Measurements from ENCODE around the gene CAPN11. TPM values are rescaled to one million over a fixed set of nuclear protein-coding genes. Genes with fewer than 3 reads are reported as not detected.

Gene CAPN11
- total RNA-seq, 1 experiment from 2014 or later: 0.28 TPM

DNA sequence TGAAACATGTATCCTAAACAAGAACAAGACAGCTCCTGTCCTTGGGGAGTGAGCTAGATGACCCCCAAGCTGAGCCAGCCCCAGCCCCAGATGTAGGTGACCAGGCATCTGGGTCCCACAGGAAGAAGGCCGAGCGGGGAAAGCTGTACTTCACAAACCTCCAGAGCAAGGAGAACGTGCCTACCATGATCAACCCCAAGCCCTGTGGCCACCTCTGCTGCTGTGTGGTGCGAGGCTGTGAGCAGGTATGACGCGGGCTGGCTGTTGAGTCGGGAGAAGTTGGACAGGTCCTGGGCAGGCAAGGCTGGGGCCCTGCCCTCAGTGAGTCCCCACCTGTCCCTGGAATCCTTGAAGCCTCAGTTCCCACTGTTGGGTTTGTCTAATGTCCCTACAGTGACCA lies 11.4 kb upstream of the CAPN11 start:
- H3K18ac ChIP-seq (ENCODE audit: insufficient read length, low read depth, low read length): no peak overlapping the region
- H3K9me3 Mint-ChIP-seq: no peaks in the 10 kb centered on the region
- H3K27ac Mint-ChIP-seq: no peak overlapping the region
- no peak overlapping the region for H3K4me2 ChIP-seq (ENCODE audit: insufficient read depth, insufficient read length, low read length)
- H4K91ac ChIP-seq (ENCODE audit: insufficient read length, low read depth, low read length): no peak overlapping the region
- no peak overlapping the region for H3K27ac ChIP-seq (ENCODE audit: insufficient read length, low read depth, low read length)
- no peak overlapping the region for H3K23ac ChIP-seq (ENCODE audit: insufficient read length, low read depth, low read length)
- no peaks in the 10 kb centered on the region for H3K79me1 ChIP-seq (ENCODE audit: insufficient read depth, low read depth, low read length, poor library complexity, severe bottlenecking)
- H3K4me1 Mint-ChIP-seq: peaks cover 4% of the 10 kb centered on the region in 2 experiments
- H2AK5ac ChIP-seq (ENCODE audit: insufficient read length, low read length): no peak overlapping the region
- H4K20me1 ChIP-seq (ENCODE audit: control insufficient read depth, insufficient read depth, insufficient read length): peaks cover 7% of the 10 kb centered on the region
- no peak overlapping the region for H2BK20ac ChIP-seq (ENCODE audit: low read depth, low read length, poor library complexity, severe bottlenecking)
- no peak for DNase-seq
- H2AFZ ChIP-seq (ENCODE audit: low read length): no peak overlapping the region
- H2BK120ac ChIP-seq (ENCODE audit: low read depth, low read length, poor library complexity, severe bottlenecking): no peak overlapping the region
- no CpG with 5 or more reads among the region's 7 CpGs for WGBS (ENCODE audit: extremely low coverage, insufficient read length, low lambda C conversion rate)
- H3K9me3 ChIP-seq (ENCODE audit: control insufficient read depth, low read depth, low read length): no peaks in the 10 kb centered on the region
- H3K4ac ChIP-seq (ENCODE audit: low read depth, low read length): no peak overlapping the region
- no peak overlapping the region for H3K56ac ChIP-seq (ENCODE audit: insufficient read length, low read depth, low read length)
- H2BK5ac ChIP-seq (ENCODE audit: insufficient read length, low read length): no peak overlapping the region
- H2BK12ac ChIP-seq (ENCODE audit: insufficient read length, low read depth, low read length): no peak overlapping the region
- H3K4me1 ChIP-seq (ENCODE audit: insufficient read depth, low read length): no peaks in the 10 kb centered on the region
- no peaks in the 10 kb centered on the region for H3K27me3 ChIP-seq (ENCODE audit: insufficient read depth, low read length)
- peaks cover 2% of the 10 kb centered on the region; the same call in 1 of the 2 replicates for H3K27me3 Mint-ChIP-seq (ENCODE audit: low read depth)
- no peak overlapping the region for H3K4me3 Mint-ChIP-seq
- H3K79me2 ChIP-seq (ENCODE audit: insufficient read depth, low read length): no peaks in the 10 kb centered on the region
- no peak overlapping the region for H4K8ac ChIP-seq (replicated peaks; ENCODE audit: insufficient read length, low read depth, low read length)
- H3K9ac ChIP-seq (ENCODE audit: extremely low read depth, insufficient read length, low read length): no peak overlapping the region
- H3K36me3 Mint-ChIP-seq (ENCODE audit: insufficient read depth in 1 of 3, low read depth in 3 of 3): peaks cover 12 to 62% (median 45%) of the 10 kb centered on the region in 3 experiments; a peak in 6 of 7 replicates
- no peaks in the 10 kb centered on the region for H3K23me2 ChIP-seq (ENCODE audit: insufficient read length, low read depth, low read length, poor library complexity, severe bottlenecking)
- H3K14ac ChIP-seq (ENCODE audit: insufficient read depth, low read length): no peak overlapping the region
- no peak overlapping the region for H2BK15ac ChIP-seq (ENCODE audit: low read depth, low read length)
- no peak overlapping the region for H4K5ac ChIP-seq (ENCODE audit: insufficient read length, low read depth, low read length)
- TF ChIP-seq, protein P1, sequence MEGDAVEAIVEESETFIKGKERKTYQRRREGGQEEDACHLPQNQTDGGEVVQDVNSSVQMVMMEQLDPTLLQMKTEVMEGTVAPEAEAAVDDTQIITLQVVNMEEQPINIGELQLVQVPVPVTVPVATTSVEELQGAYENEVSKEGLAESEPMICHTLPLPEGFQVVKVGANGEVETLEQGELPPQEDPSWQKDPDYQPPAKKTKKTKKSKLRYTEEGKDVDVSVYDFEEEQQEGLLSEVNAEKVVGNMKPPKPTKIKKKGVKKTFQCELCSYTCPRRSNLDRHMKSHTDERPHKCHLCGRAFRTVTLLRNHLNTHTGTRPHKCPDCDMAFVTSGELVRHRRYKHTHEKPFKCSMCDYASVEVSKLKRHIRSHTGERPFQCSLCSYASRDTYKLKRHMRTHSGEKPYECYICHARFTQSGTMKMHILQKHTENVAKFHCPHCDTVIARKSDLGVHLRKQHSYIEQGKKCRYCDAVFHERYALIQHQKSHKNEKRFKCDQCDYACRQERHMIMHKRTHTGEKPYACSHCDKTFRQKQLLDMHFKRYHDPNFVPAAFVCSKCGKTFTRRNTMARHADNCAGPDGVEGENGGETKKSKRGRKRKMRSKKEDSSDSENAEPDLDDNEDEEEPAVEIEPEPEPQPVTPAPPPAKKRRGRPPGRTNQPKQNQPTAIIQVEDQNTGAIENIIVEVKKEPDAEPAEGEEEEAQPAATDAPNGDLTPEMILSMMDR (conservative IDR thresholded peaks at IDR 0.05): no peak
- no peak overlapping the region for H3T11ph ChIP-seq (ENCODE audit: low read length)

Data from H9 (cell line).